Renal cortex interstitium (tissue), 11 donors: Measurements from ENCODE around the gene FKRP. TPM values are rescaled to one million over a fixed set of nuclear protein-coding genes. Genes with fewer than 3 reads are reported as not detected.
A peak's percentile ranks its signal among the peaks of the same experiment; 100 is the strongest.
"Not testable (repeated sequence)": the region's sequence is repeated elsewhere in the genome, so short reads cannot be mapped to it uniquely, and the experiment has no call there.

Source experiments
- DNase-seq, 11 donors: peaks; one replicate each; pipeline ENCODE4 v3.0.0-alpha.2; 2013; ENCODE audit warnings: low read depth in 9 of 11, low spot score in 4 of 11; ENCODE audit errors: extremely low read depth in 1 of 11
- polyA plus RNA-seq, 3 donors: library from polyadenylated mRNA; unstranded; fragments of 120-200 nt; gene quantifications; one replicate each; pipeline ENCODE4 v1.2.1, GENCODE V29; 2013; ENCODE audit not compliant: insufficient read length in 3 of 3

The FKRP gene
- polyA plus RNA-seq, 3 donors = 19.7 to 25.3 (median 22.1) TPM

DNA sequence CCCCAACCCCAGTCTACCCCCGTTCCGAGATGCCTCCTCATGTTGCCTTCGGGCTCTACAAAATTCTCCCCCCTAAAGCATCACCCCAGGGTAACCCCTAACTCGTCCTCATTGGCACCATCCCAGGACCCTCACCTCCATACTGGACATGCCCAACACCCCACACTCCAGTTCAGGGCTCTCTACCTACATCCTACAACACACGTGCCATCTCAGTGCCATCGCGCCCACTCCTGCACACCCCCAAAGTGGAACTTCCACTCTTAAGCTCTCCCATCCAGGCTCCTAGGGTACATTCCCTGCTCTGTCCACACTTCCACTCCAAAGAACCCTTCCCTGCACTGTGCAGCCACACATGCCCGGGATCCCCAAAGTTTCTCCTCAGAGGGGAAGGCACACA lies 827 bp upstream of the FKRP start:
- DNase-seq = no peak

DNA sequence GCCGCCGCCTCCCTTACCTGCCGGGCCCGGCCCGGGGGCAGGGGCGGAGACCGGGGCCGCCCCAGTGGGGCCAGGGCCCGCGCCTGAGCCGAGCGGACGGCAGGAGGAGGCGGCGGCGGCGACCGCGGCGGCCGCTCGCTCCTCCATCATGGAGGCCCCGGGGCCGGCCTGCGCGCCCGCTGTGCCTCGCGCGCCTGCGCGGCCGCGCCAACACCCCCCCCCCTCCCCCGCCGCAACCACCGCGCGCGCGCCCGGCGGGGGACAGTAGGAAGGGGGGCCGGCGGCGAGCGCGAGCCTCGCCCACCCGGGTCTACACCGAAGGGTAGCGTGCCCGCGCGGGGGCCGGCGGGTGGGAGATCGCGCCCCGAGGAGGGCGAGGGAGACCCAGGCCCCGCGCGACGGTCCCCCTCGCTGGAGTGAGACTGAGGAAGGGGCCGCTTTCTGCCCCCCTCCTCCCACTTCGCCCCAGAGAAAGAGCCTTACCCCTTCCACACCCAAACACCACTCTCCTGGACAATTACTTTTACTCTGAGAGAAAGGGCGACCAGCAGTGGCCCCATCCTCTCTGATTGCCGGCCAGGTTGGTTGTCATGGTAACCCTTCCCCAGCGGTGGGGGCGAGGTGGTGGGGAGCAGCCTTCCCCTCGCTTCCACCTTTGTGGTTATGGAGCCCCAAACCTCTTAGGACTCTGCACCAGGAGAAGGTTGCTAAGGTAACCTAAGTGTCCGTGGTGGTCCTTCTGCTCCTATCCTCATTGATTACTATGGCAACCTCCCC lies 612 bp downstream of the FKRP start, which contains the start of gene STRN4:
TSS of gene STRN4 (minus strand) at position 170 of the 777 bp plus-strand sequence. CDS start at position 150, 20 bp downstream.
- DNase-seq = peak in 4 of 11 donors; percentile 39 to 63 (median 48)

- no peak for DNase-seq
These were observed 2.7 kb downstream of the FKRP start for GRCh38 chr19:46748325-46749109.

- DNase-seq = peak in 1 of 11 donors; percentile 26
These were observed 7.7 kb downstream of the FKRP start for GRCh38 chr19:46753420-46754155.

- no peak for DNase-seq
These were observed 9.4 kb downstream of the FKRP start for GRCh38 chr19:46755077-46755852.

DNA sequence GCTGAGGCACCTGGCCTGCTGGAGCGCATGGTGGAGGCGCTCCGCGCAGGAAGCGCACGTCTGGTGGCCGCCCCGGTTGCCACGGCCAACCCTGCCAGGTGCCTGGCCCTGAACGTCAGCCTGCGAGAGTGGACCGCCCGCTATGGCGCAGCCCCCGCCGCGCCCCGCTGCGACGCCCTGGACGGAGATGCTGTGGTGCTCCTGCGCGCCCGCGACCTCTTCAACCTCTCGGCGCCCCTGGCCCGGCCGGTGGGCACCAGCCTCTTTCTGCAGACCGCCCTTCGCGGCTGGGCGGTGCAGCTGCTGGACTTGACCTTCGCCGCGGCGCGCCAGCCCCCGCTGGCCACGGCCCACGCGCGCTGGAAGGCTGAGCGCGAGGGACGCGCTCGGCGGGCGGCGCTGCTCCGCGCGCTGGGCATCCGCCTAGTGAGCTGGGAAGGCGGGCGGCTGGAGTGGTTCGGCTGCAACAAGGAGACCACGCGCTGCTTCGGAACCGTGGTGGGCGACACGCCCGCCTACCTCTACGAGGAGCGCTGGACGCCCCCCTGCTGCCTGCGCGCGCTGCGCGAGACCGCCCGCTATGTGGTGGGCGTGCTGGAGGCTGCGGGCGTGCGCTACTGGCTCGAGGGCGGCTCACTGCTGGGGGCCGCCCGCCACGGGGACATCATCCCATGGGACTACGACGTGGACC lies 10.1 kb downstream of the FKRP start:
- no peak for DNase-seq

DNA sequence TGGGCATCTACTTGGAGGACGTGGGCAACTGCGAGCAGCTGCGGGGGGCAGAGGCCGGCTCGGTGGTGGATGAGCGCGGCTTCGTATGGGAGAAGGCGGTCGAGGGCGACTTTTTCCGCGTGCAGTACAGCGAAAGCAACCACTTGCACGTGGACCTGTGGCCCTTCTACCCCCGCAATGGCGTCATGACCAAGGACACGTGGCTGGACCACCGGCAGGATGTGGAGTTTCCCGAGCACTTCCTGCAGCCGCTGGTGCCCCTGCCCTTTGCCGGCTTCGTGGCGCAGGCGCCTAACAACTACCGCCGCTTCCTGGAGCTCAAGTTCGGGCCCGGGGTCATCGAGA lies 10.7 kb downstream of the FKRP start:
- no peak for DNase-seq

DNA sequence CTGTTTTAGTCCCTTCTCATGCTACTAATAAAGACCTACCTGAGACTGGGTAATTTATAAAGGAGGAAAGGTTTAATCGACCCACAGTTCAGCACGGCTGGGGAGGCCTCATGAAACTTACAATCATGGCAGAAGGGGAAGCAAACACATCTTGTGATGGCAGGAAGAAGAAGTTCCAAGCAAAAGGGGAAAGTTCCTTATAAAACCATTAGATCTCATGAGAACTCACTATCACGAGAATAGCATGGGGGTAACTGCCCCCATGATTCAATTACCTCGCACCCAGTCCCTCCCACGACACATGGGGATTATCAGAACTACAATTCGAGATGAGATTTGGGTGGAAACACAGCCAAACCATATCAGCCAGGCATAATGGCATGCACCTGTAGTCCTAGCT lies 13.3 kb downstream of the FKRP start:
- no peak for DNase-seq

- no peak for DNase-seq
These were observed 14.0 kb downstream of the FKRP start for GRCh38 chr19:46759817-46760333.

DNA sequence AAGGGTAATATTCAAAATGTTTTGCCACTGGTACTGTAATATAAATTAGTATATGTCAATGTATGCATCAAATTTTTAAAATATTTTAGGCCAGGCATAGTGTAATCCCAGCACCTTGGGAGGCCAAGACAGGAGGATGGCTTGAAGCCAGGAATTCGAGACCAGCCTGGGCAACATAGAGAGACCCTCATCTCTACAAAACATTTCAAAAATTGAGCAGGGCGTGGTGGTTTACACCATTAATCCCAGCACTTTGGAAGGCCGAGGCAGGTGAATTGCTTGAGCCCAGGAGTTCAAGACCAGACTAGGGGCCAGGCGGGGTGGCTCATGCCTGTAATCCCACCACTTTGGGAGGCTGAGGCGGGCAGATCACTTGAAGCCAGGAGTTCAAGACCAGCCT lies 14.5 kb downstream of the FKRP start:
- DNase-seq = no peak

GRCh38 chr19:46760897-46761296 lies 15.0 kb downstream of the FKRP start:
- not testable (repeated sequence) for DNase-seq

DNA sequence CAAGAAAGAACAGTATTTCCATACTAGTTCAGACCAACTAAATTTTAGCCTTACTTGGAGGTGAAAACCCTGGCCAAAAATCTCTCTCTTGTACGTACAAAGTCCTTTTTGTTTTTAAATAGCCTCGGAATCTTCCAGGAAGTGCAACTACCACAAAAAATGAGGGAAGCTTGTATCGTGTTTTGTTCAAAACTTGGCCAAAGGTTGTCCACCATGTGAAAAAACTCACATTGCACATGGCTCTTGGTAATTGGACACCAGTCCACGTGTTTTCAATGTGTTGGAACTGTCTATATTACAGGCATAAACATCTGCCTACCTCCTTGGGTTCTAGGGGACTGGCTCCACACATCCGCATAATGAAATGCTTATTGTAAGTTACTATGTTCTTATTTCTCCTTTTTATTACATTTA lies 15.6 kb downstream of the FKRP start:
- no peak for DNase-seq

DNA sequence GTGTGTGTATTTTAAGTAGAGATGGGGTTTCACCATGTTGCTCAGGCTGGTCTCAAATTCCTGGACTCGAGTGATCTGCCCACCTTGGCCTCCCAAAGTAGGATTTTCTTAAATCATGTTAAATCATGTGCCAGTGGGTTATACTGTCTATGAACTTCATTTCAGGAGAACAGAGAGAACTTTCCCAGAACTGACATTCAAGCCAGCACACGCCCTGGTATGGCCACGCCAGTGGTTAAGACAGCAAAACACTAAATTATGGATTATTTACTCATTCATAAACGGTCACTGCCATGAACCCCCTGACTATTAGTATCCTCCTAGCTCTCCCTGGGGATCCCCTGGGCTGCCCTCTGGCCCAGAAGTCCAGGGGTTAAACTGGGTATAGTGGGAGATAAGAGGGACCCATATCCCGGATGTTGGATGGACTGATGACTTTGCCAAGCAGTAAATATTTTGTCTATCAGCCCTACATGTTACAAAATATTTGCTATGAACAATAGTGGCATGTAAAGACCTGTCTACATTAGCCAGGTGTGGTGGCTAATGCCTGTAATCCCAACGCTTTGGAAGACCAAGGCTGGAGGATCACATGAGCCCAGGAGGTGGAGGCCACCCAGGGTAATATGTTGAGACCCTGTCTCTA lies 16.5 kb downstream of the FKRP start:
- DNase-seq = no peak

GRCh38 chr19:46764817-46765291 lies 19.0 kb downstream of the FKRP start:
- no peak for DNase-seq

DNA sequence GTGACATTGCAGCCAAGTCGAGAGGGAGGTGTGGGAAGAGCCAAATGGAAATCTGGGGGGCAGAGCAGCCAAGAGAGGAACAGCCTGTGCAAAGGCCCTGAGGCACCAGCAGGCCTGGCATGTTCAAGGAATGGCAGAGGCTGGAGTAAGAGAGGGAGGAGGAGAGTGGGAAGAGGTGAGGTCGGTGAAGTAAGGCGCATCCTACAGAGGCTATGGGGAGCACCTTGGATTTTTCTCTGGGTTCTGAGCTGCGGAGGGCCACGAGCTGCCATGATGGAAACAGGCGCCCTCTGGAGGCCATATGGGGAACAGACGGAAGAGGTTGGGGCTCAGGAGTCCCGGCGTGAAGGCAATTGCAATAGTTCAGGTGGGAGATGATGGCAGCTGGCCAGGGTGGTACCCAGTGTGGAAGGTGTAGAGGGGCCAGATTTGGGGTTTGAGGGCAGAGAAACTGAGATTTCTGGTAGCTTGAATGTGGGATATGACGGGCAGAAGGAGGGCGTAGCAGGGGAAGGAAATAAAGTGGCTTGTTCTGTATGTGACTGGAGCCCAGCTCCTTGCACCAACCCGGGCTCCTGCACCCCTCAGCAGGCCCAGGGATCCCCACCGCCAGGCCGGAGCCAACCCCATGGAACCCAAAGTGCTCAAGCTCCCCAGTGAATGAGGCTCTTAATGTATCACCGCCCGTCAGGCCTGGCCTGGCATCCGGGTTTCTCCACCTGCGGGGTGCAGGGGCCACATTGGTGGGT lies 20.9 kb downstream of the FKRP start:
- DNase-seq = no peak

DNA sequence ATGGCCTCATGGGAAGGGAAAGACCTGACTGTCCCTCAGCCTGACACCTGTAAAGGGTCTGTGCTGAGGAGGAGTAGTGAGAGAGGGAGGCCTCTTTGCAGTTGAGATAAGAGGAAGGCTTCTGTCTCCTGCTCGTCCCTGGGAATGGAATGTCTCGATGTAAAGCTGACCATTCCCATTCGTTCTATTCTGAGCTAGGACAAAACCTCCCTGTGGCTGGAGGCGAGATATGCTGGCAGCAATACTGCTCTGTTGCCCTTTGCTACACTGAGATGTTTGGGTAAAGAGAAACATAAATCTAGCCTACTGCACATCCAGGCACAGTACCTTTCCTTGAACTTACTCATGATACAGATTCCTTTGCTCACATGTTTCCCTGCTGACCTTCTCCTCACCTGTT lies 22.9 kb downstream of the FKRP start:
- DNase-seq = not testable (repeated sequence)
